Activated CD4-positive, alpha-beta T cell treated with anti-CD3 and anti-CD28 coated beads, Interleukin-2, Interleukin-6, amounts not matched to agents 100 ng/mL and 50 ng/mL, durations not matched to agents 16 hours and 8 hours (primary cell): Measurements from ENCODE around the gene SCEL.

ENCODE experiments used
- DNase-seq: peaks from one replicate; pipeline ENCODE4 v3.0.0-alpha.2; 2020

SCEL gene

DNA sequence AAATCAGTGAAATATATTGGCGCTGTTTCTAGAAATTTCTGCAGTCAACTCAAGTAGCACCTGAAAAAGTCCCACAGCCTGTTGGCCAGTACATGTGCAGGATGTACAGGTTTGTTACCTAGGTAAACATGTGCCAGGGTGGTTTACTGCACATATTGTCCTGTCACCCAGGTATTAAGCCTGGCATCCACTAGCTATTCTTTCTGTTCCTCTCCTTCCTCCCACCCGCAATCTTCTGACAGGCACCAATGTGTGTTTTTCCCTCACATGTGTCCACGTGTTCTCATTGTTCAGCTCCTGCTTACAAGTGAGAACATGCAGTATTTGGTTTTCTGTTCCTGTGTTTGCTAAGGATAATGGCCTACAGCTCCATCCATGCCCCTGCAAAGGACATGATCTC, 13.1 kb upstream of the SCEL start:
- DNase-seq: no peak

DNA sequence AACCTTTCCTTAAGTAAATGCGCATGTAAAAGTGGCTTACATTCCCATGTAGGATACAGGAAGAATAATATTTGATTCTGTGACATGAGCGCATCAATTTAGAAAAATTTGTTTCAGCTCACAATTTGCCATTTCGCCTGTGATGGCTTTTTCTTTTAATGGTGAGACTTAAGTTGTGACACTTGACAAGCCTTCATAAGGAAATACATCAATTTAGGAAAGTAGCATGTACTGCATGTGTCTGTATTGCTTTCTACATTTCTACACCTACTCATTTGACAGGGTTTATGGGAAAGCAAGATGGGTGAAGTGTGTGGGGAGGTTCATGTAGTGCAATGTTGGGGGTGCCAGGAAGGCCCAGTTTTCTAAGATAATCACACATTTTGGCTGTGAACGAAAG, 12.1 kb upstream of the SCEL start:
- no peak for DNase-seq

DNA sequence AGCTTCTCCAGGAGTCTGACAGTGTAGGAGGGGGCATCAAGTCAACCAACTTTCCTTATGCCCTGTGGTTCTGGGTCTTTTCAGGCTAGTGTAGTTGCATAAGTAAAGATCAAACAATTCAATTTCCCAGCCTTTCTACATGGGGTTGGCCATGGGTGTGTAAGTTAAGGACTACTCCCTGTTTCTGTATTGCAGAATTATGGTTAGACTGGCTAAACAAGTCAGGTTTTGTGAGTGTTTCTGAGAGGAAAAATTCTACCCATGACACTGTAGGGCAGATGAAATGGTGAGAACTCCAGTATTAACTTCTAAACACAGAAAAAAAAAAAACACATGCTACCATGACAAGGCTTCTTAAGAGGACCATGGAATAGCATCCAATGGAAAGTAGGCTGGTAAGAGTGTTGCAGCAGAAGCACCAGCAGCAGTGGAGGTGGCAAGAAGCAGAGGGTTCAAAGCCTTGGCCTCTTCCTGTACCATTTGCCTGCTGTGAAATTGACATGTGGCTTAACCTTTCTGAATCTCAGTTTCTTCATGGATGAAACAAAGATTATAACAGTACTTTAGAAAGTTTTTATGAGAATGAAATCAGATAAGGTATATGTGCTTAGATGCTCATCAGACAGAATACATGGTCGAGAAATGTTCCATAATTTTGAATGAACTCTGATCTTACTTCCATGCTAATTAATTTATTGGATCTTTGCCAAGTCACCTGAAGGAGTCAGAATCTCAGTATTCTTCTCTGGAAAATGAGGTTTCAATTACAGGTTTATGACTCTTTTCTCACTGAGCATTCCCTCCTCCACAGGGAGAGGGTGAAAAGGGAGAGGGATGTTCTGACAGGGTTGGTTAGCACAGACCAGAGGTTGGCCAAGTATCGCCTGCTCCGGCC, 11.4 kb upstream of the SCEL start:
- no peak for DNase-seq

DNA sequence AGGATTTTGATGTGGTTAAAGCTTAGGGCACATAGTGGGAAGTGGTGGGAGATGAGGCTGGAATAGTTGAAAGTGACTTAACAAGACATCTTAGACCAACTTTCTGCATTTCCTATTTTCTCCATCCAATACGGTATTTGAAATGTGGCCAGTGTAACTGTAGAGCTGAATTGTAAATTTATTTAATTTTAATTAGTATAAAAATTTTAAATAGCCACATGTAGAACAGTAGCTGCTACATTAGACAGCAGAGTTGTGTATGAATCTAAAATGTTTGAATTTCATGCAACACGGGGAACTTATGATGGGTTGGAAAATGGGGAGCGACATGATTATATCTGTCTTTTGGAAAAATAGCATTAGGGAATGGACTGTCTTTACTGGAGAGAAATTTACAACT, 7.1 kb upstream of the SCEL start:
- no peak for DNase-seq

DNA sequence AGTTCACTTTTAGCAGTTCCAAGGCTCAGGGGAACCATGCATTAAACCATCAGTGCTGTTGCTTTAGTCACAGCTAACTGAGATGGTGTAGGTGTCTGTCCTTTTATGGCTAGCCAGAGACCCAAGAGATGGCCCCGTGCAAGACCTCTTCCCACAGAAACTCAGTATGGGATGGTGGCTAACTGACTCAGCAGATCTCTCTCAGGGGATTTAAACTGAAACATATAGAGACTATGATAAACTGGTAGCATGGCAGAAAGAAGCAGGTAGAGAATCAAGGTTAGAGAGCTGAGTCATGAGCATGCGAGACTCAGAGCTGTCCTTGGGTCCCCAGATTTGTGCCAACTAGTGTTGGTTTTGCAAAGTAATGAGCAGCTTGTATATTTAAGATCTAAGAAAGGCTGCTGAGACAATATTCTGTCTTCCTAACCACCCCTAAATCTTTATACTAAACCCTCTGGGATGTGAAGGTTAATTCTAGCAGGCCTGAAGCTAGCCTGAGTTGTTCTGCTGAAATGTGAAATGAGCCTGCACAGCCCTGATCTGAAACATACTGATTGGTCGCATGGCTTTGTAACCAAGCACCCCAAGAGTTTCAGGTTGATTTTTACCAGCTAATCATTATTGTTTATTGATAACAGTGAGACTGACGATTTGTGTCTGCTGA, 6.5 kb upstream of the SCEL start:
- no peak for DNase-seq

DNA sequence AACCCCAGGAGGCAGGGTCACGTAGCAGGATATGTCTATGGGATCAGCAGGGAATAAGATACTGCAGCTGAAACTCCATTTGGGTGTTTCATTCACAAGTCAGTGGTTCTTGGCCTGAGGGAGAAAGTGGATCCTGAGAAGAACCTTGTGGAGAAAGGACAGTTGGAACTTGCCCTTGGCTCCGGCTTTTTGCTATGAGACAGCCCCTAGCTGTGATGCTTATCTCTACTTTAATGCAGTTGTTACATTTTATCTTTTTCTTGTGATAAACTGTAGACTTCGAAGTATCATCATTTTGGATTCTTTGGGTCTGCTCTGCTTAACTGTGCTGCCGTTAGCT, 6.0 kb upstream of the SCEL start:
- no peak for DNase-seq

DNA sequence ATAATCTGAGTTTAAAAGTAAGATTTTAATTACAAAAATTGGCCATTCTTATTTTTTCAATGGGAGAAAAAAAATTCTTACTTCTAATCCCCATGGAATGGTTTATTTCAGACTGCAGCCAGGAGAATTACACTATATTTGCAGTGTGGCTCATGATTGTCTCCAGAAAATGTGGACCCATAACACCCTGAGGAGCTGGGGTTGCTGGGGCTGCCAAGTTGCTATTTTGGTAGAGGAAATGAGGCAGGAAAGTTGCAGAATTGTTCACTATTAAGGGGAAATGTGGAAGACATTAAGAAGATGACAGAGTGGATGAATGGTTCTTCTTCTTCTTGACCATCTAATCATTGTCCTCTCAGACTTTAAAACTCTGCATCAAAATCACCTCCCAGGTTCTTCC, 4.6 kb upstream of the SCEL start:
- no peak for DNase-seq

DNA sequence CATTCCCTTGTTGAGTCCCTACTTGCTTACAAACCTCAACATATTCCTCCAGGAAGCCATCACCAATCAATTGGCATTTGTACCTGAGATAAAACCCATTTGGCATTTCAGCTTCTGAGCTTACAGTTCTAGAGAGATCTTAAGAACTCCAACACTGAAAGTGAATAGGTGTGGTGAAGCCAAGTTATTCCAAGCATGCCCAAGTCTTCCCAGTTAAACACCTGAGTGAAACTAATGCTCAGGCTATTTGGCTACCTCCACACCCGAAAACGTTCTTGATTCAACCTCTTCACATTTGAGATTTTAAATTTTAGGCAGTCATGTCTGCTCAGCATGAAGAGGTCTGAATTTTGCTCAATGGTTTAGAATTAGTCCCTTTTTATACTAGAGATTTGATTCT, 2.5 kb upstream of the SCEL start:
- no peak for DNase-seq

DNA sequence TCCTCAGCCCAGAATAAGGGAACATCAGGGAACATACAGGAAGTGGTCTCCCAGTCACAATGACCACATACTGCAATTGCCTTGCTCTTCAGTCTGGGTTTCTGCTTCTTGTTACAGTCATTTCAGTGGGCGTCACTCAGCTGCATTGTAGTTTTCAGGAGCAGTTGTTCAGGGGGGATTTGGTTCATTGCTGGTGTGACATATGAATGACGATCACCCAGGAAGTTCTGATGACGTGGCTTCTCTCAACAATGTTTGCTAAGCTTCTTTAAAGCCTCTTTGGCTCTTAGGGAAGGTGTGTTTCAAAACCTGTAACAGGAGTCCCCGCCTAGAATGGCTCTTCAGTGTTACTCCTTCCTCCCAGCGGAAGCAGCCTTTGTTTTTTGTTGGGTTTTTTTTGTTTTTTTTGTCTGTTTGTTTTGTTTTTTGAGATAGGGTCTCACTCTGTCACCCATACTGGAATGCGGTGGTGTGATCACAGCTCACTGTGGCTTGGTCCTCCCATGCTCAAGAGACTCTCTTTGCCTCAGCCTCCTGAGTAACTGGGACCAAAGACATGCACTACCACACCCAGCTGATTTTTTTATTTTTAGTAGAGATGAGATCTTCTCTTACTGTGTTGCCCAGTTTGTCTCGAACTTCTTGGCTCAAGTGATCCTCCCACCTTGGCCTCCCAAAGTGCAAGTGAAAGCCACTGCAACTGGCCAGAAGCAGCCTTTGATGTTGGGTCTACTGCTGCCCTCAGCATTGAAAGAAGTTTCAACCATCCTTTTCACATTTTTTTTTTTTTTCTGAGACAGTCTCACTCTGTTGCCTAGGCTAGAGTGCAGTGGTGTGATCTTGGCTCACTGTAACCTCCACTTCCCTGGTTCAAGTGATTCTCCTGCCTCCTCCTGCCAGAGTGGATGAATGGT, 1.4 kb upstream of the SCEL start:
- no peak for DNase-seq

DNA sequence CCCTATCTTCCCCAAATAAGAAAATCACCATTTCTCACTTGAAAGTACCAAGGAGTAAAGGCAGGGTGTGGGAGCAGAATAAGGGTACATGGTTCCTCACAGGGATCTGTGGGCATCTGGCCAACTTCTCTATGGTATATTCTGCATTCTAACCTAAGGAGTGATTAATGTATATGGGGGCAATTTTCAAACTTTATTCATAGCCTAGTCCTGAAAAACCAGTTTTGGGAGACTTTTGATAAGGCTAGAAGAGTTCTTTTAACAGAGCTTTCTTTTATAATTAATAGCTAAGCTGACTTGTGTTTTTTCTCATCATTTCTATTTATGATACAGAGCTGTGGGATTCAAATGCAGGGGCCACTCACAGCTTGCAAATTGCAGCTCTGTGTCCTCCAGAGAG, 852 bp downstream of the SCEL start:
- DNase-seq: no peak

DNA sequence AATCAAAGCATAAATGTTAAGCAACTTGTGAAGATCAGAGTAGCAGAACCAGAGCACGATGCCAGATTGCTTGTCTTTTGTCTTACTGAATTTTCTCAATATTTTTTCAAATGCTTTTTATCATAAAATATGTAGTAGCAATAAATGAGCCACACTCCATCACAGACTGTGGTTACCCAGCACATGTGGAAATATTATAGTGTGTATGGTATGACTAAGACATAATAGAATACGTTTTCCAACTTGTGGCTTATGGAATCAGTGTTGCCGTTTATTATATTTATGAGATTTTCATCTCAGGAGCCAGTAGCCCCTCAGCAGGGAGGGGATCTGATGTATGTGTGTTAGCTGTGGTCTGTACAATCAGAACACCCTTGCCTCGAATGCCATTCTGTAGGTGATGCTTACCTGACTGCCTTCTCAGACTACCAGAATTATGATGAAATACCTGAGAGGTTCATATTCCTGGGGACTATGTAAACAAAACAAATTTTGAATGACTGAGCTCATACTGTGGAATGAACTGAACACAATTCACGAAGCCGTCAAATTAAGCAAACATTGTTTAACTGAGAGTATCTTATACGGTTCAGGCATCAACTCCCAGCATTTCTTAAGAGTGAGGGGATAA, 1.9 kb downstream of the SCEL start:
- DNase-seq: no peak

DNA sequence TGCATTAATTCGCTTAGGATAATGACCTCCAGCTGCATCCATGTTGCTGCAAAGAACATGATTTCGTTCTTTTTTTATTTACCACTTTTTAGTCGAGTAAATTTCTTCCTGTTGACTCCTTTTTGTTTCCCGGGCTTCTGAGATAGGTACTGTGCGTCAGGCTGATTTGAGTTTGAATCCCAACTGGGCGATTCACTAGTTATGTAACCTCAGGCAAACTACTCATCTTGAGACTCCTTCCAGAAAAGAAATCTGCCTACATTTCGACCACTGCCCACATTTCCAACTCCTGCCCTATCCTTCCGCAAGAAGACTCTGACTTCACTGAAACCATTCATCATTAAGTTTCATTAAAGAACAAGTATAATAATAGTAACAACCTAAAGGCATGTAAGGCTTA, 8.2 kb downstream of the SCEL start:
- DNase-seq: no peak

DNA sequence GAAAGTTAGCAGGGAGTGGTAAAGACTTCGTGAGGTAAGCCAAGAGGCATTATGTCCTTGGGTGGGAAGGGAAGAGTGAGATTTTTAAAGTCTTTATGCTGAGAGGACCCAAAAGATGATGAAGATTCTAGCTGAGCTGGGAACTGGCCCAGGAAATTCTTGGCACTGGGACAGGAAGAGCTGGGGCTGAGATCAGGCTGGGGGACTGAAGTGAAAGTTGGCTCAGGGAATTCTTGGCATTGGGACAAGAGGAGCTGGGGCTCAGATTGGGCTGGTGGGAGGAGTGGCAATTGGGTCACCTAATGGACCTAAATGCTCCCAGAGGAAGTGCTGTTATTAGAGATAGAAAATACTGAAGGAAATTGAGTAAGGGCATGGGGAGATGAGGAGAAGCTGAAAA, 8.8 kb downstream of the SCEL start:
- no peak for DNase-seq

DNA sequence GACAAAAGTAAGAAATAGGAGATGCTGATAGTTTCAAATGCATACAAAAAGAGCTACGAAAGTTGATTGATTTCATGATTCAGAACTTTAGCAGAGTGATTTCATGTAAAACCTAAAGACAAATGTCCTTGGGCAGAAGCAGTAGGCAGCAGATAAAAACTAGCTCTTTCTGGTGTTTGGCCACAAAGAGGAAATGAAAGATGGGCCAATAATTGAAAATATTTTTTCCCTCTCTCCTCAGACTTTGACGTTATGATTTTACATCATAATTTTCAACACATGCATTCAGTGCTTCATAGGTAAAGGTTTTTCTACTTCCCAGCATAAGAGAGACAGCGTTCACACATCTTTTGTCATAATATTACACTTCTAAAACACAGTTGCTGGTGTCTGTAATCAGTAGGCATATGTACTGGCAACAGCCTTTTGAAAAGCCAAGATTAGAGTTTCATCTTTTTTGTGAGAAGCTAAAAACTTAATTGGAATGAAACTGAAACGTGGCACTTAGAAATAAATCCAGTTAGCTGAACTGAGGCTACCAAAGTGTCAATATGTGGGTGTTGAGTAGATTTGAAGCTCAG, 9.3 kb downstream of the SCEL start:
- DNase-seq: no peak

DNA sequence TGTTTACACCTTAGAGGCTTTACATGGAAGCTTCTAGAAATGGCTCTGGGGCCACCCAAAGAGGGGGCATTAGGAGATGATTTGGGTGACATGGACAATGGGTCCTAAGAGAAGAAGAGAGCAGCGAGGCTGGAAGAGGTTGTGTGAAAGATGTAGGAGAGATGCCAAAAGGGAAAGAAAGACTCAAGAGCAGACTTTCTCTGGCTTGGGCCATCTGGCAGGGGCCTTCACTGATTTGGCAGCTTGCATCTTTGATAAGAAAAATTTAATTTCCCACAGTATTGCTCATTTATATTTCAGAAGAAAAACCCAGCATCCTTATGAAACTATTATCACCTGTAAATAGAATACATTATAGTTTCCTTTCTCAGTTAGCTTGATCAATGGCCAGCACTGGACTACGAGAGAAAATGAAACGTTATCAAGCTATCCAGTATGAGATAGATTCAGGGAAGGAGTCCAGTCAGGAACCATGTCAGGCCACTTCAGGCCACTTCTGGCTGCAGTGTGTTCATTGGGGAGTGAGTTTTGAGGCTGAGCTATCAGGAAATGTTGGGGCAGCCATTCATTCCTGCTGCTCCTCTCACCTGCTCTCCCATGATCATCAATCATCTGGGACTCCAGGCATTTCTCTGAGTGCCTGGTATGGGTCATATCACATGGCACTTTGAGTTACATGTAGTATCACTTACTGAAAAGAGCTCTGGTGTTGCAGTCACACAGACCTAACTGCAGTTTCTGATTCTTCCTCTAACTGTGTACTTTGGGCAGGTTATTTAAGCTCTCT, 10.3 kb downstream of the SCEL start:
- no peak for DNase-seq

DNA sequence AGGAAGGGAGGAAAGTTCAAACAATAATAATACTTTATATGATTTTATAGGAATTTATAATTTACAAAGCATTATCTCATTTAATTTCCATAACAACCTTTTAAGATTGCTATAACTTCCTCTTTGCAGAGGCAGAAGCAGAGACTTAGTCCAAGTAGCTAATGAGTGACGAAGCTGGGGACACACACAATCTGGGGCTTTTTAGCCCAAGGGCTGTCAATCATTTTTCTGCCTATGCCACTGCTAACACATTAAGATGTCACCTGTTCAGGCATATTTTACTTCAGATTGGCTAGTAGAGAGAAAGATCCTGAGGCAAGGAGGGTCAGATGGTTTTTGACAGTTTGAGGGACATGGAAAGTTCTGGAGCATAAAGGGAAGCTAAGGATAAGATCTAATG, 12.6 kb downstream of the SCEL start:
- no peak for DNase-seq

DNA sequence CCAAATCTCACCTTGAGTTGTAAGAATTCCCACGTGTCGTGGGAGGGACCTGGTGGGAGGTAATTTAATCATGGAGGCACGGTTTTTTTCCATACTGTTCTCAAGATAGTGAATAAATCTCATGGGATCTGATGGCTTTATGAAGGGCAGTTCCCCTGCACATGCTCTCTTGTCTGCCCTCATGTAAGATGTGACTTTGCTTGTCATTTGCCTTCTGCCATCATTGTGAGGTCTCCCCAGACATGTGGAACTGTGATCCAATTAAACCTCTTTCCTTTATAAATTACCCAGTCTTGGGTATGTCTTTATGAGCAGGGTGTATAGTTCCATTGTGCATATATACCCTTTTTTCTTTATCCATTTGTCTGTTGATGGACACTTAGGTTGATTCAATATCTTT, 13.1 kb downstream of the SCEL start:
- DNase-seq: no peak

DNA sequence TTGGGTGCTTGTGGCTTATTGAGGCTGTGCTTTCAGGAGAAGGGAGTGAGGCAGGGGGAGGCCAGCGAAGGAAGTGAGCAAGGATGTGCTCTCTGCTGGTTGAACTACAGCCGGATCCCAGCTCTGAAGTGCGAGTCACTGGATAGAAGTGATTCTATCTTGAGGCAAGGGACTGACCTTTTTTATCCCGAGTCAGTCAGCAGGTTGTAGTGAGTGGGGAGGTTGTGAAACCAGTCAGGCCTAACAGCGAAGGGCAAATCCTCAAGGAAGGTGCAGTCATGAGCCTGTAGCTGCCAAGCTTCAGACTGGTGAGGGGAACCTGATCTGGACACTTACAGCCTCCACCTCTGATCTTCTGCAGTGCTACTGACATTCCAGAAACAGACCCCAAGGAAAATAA, 18.6 kb downstream of the SCEL start:
- DNase-seq: no peak

DNA sequence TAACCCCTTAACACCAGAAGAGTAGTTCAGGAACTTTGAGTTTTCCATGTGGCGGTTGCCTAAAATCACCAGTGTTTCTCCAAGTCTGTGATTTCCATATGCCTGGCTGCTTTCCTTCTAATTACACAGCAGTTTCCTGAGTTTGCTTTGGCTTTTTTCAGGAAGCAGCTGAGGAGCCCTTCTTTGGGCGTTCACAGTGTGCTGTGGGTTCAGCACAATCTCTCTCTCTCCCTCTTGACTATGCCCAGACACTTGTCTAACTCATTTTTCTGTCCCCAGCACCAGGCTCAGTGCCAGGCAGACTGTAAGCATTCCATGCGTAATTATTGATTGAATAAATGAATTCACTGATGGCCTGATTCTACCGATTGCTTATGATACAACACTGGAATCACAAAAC, 19.7 kb downstream of the SCEL start:
- DNase-seq: no peak

DNA sequence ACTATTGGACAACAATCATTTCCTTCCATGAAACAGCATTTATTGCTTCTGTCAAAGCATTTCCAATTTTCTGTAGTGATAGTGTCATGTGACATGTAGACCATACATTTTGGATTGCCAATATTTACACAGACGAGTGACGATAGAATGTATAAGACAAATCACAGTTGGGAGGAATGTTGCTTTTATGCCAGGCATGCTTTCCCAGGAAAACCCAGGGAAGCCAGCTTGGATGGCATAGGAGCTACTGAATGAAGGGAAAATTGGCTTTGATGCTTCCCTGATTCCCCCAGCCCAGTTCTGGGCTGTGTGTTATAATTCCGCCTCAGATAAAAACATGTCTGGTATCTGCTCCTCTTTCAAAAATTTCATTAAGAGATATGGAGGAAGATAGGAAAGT, 22.5 kb downstream of the SCEL start:
- DNase-seq: no peak

DNA sequence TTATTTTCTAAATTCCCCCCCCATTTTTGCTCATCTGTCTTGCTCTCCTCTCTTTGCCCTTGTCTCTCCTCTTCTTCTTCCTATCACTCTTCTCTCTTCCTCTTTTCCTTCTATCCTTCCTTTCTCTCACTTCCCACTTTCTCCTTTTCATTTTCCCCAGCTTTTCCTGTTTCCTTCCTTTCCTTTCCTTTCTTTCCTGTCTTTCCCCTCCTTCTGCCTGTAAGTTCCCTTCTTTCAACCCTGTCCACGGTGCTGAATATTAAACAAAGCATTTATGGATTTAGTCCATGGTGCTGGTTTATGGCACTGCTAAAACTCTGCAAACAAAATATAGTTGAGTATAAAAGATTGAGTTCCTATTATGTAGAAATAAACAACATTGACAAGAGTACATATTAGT, 27.6 kb downstream of the SCEL start:
- no peak for DNase-seq

DNA sequence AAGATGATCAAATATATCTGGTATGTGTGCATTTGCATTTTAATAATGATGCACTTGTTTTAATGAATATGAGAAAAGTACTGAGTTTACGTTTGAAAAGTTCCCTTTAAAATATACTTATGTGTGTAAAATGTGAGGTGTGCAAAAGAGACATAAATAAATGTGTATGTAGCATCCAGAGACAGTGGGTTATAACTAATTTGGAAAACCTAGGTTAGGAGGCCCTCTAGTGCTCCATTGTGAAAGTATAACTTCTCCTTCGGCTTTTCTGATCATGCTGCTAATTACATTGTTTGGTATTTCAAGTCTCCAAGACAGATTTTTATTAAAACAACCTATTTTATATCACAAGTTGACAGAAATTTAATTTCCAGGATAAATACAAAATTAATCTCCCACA, 30.1 kb downstream of the SCEL start:
- DNase-seq: peak; percentile 8
